ENCODE results near the gene IFNGR2.

GRCh38 chr21:33452362-33452761, 49.1 kb downstream of the IFNGR2 start:
- no peak for TF ChIP-seq EZH2 (IDR thresholded peaks at IDR 0.05; ENCODE audit: borderline replicate concordance, low read length)
- TF ChIP-seq, protein P1, sequence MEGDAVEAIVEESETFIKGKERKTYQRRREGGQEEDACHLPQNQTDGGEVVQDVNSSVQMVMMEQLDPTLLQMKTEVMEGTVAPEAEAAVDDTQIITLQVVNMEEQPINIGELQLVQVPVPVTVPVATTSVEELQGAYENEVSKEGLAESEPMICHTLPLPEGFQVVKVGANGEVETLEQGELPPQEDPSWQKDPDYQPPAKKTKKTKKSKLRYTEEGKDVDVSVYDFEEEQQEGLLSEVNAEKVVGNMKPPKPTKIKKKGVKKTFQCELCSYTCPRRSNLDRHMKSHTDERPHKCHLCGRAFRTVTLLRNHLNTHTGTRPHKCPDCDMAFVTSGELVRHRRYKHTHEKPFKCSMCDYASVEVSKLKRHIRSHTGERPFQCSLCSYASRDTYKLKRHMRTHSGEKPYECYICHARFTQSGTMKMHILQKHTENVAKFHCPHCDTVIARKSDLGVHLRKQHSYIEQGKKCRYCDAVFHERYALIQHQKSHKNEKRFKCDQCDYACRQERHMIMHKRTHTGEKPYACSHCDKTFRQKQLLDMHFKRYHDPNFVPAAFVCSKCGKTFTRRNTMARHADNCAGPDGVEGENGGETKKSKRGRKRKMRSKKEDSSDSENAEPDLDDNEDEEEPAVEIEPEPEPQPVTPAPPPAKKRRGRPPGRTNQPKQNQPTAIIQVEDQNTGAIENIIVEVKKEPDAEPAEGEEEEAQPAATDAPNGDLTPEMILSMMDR (conservative IDR thresholded peaks at IDR 0.05 in 1 of 2, IDR thresholded peaks at IDR 0.05 in 1 of 2; ENCODE audit: extremely low read depth in 1 of 2, insufficient read depth in 1 of 2, low read depth in 1 of 2, low read length in 2 of 2): no peak
